Pulmonary artery endothelial cell (primary cell): ENCODE measurements around the gene STXBP6. TPM values are rescaled to one million over a fixed set of nuclear protein-coding genes. Genes with fewer than 3 reads are reported as not detected.
"Not testable (repeated sequence)": the region's sequence is repeated elsewhere in the genome, so short reads cannot be mapped to it uniquely, and the experiment has no call there.

ENCODE experiments used
- DNase-seq: peaks from one replicate; pipeline ENCODE4 v3.0.0-alpha.2; 2011; ENCODE audit warnings: low read depth, low spot score
- total RNA-seq: library from RNA; depleted of rRNA; stranded (reverse); fragments of >200 nt; gene quantifications from 2 replicates; pipeline ENCODE4 v1.2.3, GENCODE V29; 2014

The STXBP6 gene
- total RNA-seq, 1 donor from 2014 or later, result not detected

DNA sequence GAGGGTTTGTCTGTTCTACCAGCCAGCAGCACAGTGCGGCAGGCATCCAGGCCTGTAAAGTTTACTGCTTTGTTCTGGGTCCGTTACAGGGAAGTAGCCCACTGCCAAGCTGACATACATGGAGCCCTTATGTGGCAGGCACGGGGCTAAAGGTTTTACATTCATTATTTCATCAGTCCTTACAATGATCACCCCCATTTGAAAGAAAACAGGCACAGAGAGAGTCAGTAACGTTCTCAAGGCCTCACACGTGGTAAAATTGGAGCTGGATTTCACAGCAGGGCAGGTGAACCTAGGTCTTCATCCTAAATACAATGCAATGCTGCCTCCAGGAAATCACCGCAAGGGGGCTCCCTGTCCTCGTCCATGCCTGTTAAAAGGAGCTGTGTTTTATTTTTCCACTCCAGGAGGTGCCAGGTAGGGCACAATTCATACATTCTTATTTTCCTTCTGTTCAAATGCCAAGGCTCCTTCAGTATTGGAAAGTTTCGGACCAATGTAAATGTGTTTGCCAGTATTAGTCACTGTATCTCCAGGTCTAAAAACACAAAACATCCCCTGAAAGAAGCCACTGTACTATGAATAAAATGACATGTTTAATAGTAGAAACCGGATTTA lies 243.8 kb downstream of the STXBP6 start:
- peak; percentile 5 for DNase-seq

DNA sequence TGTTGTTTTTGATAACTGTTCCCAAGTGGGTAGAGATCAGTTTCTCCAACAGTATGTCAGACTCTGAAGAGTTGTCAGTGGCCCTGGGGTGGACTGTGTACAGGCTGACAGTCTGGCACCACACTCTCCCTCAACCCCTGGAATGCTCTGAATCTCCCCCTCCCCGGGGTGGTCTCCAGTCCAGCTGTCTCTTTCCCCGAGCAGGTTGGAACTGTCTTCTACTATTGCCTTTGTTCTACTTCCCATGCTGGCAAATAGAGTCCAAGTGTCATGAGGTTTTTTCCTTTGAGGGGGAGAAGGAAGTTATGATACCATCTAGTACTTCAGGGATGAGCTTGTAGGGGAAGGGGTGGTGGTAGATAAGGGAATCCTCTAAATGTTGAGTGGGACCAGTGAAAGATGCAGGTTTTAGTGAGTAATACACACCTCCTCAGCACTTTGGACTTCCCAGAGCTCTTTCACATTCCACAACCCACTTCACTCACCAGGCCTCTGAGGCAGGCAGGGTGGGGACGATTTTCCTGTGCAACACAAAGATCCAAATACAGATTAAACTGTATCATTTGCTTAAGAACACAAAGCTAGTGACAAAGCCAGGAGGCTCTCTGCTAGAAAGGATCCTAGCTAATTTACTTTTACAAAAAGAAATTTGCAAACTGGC lies 245.3 kb downstream of the STXBP6 start:
- no peak for DNase-seq

DNA sequence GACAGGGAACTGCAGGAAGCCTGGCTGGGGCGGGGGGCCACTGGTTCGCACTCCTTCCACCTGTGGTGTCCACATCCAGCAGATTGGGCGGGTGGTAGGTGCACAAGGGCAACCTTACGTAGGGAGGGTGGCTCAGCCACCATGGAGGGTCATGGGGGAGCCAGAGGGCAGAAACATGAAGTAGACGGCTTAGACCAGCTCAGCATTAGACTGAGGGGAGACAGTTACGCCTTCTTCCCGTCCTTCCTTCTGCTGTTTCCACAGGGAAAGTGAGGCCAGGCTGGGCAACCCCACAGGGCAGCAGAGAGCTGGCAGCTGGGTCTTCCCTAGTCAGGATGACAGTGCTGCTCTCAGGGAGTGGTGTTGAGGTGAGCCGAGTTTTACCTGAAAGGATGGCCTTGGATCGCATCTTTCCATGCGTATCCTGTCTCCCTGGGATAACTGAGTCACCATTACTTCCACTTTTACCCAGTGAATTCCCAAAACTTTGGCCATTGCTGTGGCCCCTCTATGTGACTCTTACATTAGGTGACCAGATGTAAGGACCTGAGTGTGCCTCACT lies 245.9 kb downstream of the STXBP6 start:
- DNase-seq, result no peak

DNA sequence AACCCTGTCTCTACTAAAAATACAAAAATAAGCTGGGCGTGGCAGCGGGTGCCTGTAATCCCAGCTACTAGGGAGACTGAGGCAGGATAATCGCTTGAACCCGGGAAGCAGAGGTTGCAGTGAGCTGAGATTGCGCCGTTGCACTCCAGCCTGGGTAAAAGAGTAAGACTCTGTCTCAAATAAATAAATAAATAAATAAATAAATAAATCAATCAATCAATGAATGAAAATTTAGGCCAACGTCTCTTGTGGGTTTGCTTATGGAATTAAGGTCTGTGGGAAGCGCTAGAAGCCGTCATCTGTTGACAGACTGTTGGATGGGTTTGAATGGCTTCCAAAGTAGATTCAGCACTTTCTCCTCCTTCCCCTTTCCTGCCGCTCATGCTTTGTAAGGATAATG lies 246.5 kb downstream of the STXBP6 start:
- DNase-seq, result not testable (repeated sequence)

DNA sequence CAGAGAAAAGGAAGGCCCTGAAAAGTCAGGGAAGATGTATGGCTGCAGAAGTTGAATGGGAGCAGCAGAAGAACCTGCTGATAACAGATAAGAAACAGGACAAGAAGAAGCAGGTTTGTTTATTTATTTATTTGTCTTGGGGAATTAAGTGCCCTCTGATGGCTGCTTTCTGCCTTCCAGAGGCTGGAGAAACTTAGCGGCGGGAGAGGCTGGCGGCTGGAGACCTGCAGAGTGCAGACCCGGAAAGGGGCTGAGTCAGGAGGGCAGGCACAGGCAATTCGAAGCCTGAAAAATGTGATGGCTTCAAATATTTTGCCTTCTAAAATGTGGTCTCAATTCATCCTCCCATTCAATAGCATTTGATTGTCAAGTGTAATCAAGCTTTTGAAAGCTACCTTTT lies 247.7 kb downstream of the STXBP6 start:
- no peak for DNase-seq

DNA sequence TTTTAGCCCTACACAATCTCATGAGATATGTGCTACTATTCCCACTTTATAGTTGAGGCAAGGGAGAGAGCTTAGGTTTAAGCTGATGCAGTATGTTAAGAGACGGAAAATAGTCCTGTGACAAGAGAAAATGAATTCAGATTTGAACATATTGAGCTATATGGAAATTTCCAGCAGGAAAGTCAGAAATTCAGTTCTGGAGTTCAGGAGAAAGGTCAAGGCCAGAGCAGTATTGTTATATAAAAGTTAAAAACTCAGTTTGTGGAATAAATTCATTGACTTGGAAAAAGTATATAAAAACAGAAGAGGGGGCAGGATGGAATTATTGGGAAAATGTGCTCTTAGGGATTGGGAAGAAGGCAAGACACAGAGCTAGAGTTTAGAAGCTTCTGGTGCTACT lies 248.9 kb downstream of the STXBP6 start:
- DNase-seq, result no peak

DNA sequence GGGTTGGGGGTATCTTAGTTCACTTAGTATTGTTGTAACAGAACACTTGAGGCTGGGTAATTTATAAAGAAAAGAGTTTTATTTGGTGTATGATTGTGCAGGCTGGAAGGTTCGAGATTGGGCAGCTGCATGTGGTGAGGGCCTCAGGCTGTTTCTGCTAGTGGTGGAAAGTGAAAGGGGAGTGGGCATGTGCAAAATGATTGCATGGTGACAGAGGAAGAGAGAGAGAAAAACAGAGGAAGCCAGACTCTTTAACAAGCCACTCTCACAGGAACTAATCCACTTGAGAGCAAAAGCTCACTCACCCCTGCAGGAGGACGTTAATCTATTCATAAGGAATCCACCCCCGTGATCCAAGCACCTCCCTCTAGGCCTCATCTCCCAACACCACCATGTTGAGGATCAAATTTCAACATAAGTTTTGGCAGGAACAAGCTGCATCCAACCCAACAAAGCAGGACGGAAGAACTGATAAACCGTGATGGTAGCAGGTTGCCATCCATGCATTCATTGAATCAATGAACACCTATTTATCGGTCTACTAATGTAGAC lies 251.0 kb downstream of the STXBP6 start:
- no peak for DNase-seq

DNA sequence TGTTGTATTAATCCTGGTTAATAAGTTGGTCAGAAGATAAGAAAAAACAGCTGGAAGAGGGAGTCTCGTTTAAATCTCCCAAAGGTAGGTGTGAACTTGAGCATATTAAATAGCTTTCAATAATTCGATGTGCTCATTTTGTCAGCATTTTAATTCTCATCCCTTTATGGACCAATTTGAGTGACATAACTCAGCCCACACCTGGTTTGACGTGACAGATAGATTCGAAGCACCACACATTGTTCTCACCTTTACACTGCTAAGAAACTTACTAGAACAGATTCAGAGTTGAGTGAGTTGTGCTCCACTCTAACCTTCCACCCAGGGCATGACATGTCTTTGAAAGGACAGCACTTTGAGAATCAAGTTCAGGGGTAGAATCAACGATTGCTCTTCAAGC lies 254.5 kb downstream of the STXBP6 start:
- DNase-seq, result no peak

DNA sequence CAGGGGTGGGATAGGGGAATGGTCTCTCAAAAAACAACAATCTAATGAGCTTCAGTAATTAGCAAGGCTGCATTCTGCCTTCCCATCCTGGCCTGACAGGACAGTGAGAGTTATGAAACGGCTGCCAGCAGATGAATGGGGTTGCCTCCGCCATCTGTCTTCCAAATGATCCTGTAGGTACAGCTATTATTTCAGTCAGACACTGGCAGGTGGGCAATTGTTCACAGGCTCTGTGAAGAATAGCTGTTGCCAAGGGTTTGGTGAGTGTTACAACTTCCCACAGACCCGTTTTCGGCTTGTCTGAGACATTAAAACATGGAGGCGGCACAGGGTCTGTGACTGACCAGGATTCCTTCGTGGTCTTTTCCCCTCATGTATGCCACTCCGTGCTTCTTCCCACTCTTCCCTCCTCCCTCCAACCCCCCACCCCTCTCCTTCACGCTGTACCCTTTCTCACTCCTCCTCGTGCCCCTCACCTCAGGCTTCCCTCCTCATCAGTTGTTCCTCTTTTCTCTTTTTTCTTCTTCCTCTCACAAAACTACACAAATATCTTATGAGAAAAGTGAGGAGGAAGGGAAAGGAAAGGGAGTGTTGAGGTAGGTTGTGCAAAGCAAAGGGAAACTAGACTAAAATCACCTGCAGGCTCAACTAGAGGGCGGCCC lies 255.2 kb downstream of the STXBP6 start:
- no peak for DNase-seq

DNA sequence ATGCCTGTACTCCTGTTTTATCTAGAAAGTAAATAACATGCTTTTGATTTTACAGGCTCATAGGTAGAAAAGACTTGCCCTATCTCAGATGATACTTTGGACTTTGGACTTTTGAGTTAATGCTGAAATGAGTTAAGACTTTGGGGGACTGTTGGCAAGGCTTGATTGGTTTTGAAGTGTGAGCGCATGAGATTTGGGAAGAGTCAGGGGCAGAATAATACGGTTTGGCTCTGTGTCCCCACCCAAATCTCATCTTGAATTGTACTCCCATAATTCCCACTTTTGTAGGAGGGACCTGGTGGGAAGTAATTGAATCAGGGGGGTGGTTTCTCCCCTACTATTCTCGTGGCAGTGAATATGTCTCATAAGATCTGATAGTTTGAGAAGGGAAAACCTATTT lies 259.8 kb downstream of the STXBP6 start:
- no peak for DNase-seq

DNA sequence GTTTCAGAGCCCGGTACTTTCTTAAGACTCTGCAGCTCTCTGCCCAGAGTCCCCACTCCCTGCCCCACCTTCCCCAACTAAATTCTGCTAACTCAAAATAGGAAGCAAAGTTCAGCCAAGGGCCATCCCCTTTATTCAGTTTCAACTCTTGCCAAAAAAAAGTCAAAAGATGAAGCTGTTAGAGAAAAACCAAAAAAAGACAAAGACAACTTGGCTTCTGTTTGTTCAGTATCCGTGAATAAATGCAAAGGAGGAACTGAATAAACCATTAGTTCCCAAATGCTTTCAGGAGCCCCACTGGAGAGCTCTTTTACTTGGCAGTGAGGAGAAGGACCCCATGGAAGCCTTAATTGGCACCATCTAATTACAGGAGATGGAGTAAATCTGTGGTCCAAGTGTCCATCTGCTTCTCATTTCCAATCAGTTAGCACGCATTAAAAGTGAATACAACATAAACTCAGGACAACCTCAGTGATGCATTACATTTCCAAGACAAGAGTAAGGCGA lies 260.5 kb downstream of the STXBP6 start:
- no peak for DNase-seq

DNA sequence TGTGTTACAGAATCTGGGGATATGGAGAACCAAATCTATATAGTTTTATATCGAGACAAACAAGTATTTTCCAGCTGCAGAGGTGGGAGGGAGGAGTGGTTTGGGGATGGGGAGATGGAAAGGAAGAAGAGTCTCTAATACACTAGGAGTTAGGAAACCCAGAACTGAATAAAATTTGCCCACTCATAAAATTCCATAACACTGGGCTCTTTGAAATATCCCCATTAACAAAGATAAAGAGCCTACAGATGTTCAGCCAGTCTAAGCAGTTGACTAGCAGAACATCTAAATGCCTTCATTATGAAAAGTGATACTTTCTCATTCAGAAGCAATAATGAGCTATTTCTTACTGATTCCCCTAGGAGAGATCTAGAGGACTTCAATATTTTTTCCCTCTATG lies 264.2 kb downstream of the STXBP6 start:
- no peak for DNase-seq

DNA sequence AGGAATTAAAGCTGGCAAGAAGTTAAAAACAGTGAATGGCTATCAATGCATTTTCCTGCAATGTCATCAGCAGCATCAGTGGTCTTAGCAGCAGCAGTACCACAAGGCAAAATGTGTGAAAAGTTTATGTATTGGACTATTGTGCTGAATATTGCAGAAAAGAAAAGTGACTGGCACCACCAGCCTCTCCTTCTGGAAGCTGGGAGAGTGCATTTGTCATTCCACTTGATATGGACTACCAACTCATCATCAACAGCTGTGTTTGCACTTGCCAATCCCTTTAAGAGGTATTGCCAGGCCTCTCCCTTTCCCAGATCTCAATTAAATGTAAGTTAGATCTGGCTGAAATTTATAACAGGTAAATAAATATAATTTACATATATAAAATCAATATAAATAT lies 265.0 kb downstream of the STXBP6 start:
- no peak for DNase-seq

DNA sequence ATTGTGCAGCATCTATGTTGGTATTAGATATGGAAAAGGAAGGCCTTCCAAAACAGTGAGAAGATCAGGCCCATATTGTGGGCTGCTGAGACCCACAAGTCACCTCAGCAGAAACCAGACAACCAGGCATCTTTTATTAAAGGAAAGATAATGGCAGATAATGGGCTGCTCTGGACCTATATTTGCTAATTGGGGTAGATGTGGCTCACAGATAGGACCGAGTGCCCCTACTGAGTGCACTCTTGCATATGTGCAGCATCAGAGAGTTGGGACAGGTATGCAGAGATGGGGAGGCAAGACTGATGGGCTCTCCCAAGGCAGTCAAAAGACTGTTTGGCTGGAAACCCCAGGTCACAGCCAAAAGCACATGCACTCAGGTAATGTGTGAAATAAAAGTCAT lies 266.2 kb downstream of the STXBP6 start:
- no peak for DNase-seq

DNA sequence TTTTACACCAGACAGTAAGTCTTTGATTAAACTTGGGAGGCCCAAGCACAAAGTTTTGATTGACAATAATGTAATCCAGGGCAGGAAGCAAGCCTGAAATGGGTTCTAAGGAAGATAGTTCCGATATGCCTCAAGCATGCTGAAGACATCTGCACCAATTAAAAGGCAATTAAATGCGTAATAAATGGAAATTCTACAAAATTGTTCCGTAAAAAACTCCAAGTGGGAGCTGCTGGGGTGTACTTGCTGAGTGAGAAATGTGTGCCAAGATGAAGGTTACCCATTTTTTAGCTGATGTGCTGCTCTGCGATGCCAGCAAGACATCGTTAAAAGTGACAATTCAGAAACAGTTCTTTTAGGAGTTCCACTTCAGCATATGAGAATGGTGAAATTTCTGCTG lies 269.7 kb downstream of the STXBP6 start:
- DNase-seq, result no peak

DNA sequence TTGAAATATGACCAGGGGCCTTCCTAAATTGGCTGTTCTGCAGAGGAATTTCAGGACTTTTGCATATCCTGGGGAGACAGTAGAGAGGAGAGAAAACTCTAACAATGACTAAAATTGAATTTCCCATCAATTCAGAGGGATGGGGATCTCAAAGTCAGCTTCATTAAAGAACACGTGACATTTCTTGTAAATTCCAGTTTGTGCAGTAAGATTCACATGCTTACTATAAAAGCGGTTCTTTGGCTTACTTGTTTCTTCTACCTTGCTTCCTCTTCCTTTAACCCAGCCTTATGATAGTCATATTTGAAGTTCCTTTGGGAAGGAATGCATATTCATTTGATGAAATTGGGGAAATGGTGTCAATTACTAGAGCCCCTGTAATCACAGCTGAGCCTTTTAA lies 272.3 kb downstream of the STXBP6 start:
- DNase-seq, result no peak

DNA sequence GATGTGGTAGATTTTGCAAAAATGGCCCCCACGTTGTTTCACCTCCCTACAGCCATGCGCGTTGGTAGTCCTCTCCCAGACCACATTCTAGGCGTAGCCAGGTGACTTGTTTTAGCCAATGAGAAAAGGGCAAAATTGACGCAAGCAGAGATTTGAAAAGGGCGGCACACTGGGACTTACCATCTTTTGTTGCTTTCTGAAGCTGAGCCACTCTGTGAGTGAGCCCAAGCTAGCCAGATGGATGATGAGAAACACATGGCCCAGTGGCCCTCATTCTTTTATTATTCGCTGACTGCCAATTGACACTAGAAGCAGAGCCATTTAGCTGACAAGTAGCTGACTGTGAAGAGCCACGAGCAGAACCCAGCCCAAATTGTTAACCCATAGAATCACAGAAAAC lies 274.0 kb downstream of the STXBP6 start:
- no peak for DNase-seq

DNA sequence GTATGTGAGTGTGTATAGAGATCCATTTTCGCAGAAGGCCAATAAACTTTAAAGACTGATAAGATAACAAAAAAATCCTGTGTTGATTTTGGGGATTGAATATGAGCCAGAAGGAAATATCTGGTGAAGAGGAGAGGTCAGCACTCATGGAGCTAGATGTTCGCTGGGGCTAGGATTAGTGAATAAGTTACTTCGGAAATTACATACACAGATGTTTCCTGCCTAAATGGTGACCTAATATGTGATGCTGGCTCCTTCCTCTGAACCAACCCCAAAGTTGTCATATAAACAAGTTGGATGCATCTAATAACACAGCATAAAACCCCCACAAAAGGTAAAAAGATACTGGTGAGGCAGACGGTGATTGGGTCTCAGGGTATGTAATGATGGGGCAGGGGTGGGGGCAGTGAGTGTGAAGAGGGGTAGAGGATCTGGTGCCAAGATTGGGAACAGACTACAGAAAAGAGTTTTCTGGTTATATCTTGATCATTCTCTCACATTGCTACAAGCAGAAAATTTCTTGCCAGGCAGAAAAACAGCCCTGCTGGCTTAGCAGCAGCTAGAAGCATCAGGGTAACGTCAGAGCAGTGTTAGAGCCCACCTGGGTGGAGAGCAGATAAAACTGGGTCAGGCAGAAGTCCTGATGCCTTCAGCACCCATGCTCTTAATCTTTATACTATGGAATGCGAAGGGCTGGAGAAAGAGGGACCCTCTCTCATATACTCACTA lies 275.6 kb downstream of the STXBP6 start:
- peak; percentile 76 for DNase-seq

DNA sequence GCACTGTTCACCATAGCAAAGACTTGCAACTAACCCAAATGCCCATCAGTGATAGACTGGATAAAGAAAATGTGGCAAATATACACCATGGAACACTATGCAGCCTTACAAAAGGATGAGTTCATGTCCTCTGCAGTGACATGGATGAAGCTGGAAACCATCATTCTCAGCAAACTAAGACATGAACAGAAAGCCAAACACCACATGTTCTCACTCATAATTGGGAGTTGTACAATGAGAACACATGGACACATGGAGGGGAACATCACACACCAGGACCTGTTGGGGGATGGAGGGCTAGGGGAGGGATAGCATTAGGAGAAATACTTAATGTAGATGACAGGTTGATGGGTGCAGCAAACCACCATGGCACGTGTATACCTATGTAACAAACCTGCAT lies 276.4 kb downstream of the STXBP6 start:
- DNase-seq, result not testable (repeated sequence)

DNA sequence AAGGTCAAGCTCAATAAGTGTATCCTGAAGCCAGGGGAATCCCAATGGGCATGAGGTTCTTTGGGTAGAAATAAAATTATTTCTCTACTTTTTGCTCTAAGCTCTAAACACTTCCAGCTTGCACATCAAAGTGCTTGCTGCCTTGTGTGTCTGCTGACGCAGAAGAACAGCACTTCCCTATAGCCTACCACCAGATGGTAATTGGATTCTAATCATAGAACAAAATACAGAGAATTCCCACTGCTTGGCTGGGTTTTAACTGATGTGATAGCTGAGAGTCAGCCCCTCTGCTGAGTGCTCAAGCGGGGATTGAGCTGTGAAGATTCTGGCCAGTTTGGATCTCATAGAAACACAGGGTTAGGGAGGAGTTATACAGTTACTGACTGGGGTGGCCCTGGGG lies 283.5 kb downstream of the STXBP6 start:
- no peak for DNase-seq

DNA sequence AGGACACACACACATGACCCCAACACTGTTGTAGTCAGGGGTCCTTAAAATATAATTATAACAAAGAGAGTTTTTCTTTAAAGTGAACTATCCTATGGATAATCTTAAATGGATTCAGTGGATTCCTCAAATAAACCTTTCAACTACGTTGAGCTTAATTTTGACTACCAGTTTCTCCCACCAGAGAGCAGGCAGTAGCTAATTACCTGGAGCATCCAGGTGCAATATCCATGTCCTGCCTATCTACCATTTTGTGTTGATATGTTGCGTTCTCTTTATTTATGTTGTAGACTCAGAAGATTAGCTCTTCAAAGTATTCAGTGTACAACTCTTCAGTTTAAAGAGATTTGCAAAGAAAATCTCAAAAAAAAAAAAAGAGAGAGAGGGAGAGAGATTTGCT lies 288.8 kb downstream of the STXBP6 start:
- no peak for DNase-seq
